H9 (cell line): ENCODE results near the gene P3H2. TPM values are rescaled to one million over a fixed set of nuclear protein-coding genes. Genes with fewer than 3 reads are reported as not detected.

Source experiments
- DNase-seq: peaks from one replicate; pipeline ENCODE4 v3.0.0-alpha.2; 2017
- H2AFZ ChIP-seq: one replicate; pipeline ENCODE4 v1.6.1; 2013; ENCODE audit warnings: mild to moderate bottlenecking, low read length, control low read depth, moderate library complexity
- H2AK5ac ChIP-seq: 2 replicates; pipeline ENCODE4 v1.6.1; 2013; ENCODE audit warnings: low read length, control low read depth, mixed read lengths; ENCODE audit not compliant: insufficient read length
- H2BK120ac ChIP-seq: one replicate; pipeline ENCODE4 v1.6.1; 2013; ENCODE audit warnings: low read depth, mild to moderate bottlenecking, low read length, control low read depth, inconsistent platforms; ENCODE audit not compliant: poor library complexity, severe bottlenecking
- H2BK12ac ChIP-seq: 2 replicates; pipeline ENCODE4 v1.6.1; 2013; ENCODE audit warnings: low read length, control low read depth, mixed read lengths, low read depth; ENCODE audit not compliant: insufficient read length
- H2BK15ac ChIP-seq: 2 replicates; pipeline ENCODE4 v1.6.1; 2013; ENCODE audit warnings: low read depth, low read length, control low read depth
- H2BK20ac ChIP-seq: one replicate; pipeline ENCODE4 v1.6.1; 2013; ENCODE audit warnings: low read depth, mild to moderate bottlenecking, low read length, control low read depth, inconsistent platforms; ENCODE audit not compliant: poor library complexity, severe bottlenecking
- H2BK5ac ChIP-seq: 2 replicates; pipeline ENCODE4 v1.6.1; 2013; ENCODE audit warnings: low read length, control low read depth, mixed read lengths; ENCODE audit not compliant: insufficient read length
- H3K14ac ChIP-seq: 2 replicates; pipeline ENCODE4 v1.6.1; 2013; ENCODE audit warnings: low read length, control low read depth; ENCODE audit not compliant: insufficient read depth
- H3K18ac ChIP-seq: 2 replicates; pipeline ENCODE4 v1.6.1; 2013; ENCODE audit warnings: low read depth, mild to moderate bottlenecking, mixed read lengths, low read length, control low read depth; ENCODE audit not compliant: insufficient read length
- H3K23ac ChIP-seq: 2 replicates; pipeline ENCODE4 v1.6.1; 2013; ENCODE audit warnings: low read length, control low read depth, mixed read lengths, low read depth; ENCODE audit not compliant: insufficient read length
- H3K23me2 ChIP-seq: 2 replicates; pipeline ENCODE4 v1.6.1; 2013; ENCODE audit warnings: low read depth, mild to moderate bottlenecking, mixed read lengths, low read length, control low read depth; ENCODE audit not compliant: insufficient read length, poor library complexity, severe bottlenecking
- H3K27ac ChIP-seq: 2 replicates; pipeline ENCODE4 v1.5.1; 2013; ENCODE audit warnings: low read length, control low read depth, mixed read lengths, low read depth; ENCODE audit not compliant: insufficient read length
- H3K27me3 ChIP-seq: 2 replicates; pipeline ENCODE4 v1.6.1; 2013; ENCODE audit warnings: low read length, control low read depth, inconsistent platforms; ENCODE audit not compliant: insufficient read depth
- H3K4ac ChIP-seq: 2 replicates; pipeline ENCODE4 v1.6.1; 2013; ENCODE audit warnings: low read depth, mild to moderate bottlenecking, control low read depth, inconsistent platforms, low read length, moderate library complexity
- H3K4me1 ChIP-seq: 2 replicates; pipeline ENCODE4 v1.6.1; 2013; ENCODE audit warnings: low read length, control low read depth, inconsistent platforms; ENCODE audit not compliant: insufficient read depth
- H3K4me2 ChIP-seq: 2 replicates; pipeline ENCODE4 v1.6.1; 2013; ENCODE audit warnings: low read length, control low read depth, mixed read lengths; ENCODE audit not compliant: insufficient read length, insufficient read depth
- H3K56ac ChIP-seq: 2 replicates; pipeline ENCODE4 v1.6.1; 2013; ENCODE audit warnings: low read depth, mild to moderate bottlenecking, mixed read lengths, low read length, control low read depth; ENCODE audit not compliant: insufficient read length
- H3K79me1 ChIP-seq: 2 replicates; pipeline ENCODE4 v1.6.1; 2013; ENCODE audit warnings: low read depth, mild to moderate bottlenecking, moderate library complexity, low read length, control low read depth, inconsistent platforms; ENCODE audit not compliant: insufficient read depth, poor library complexity, severe bottlenecking
- H3K79me2 ChIP-seq: 2 replicates; pipeline ENCODE4 v1.6.1; 2013; ENCODE audit warnings: low read length, control low read depth, inconsistent platforms; ENCODE audit not compliant: insufficient read depth
- H3K9ac ChIP-seq: 2 replicates; pipeline ENCODE4 v1.6.1; 2013; ENCODE audit warnings: low read length, control low read depth, mixed read lengths; ENCODE audit not compliant: insufficient read length; ENCODE audit errors: extremely low read depth
- H3K9me3 ChIP-seq: one replicate; pipeline ENCODE4 v1.6.1; 2013; ENCODE audit warnings: low read depth, low read length, inconsistent platforms; ENCODE audit not compliant: control insufficient read depth
- H3T11ph ChIP-seq: one replicate; pipeline ENCODE4 v1.6.1; 2013; ENCODE audit warnings: mild to moderate bottlenecking, low read length, control low read depth, inconsistent platforms
- H4K20me1 ChIP-seq: one replicate; pipeline ENCODE4 v1.6.1; 2013; ENCODE audit not compliant: control insufficient read depth, insufficient read length, insufficient read depth
- H4K5ac ChIP-seq: 2 replicates; pipeline ENCODE4 v1.6.1; 2013; ENCODE audit warnings: low read depth, mild to moderate bottlenecking, mixed read lengths, low read length, control low read depth; ENCODE audit not compliant: insufficient read length
- H4K8ac ChIP-seq: replicated peaks from 2 replicates; pipeline ENCODE4 v1.6.1; 2013; ENCODE audit warnings: low read length, control low read depth, mixed read lengths, low read depth; ENCODE audit not compliant: insufficient read length
- H4K91ac ChIP-seq: 2 replicates; pipeline ENCODE4 v1.6.1; 2013; ENCODE audit warnings: low read depth, mild to moderate bottlenecking, moderate library complexity, mixed read lengths, low read length, control low read depth; ENCODE audit not compliant: insufficient read length
- H3K27ac Mint-ChIP-seq, 3 experiments: 2 replicates in 2 of 3; 3 replicates in 1 of 3; pipeline ENCODE4 v1.8.0; 2020 to 2021; ENCODE audit warnings: mixed read lengths in 3 of 3, mild to moderate bottlenecking in 1 of 3, moderate library complexity in 1 of 3
- H3K27me3 Mint-ChIP-seq: 2 replicates; pipeline ENCODE4 v1.8.0; 2021; ENCODE audit warnings: low read depth, mild to moderate bottlenecking, moderate library complexity, mixed read lengths
- H3K36me3 Mint-ChIP-seq, 3 experiments: 2 replicates in 2 of 3; 3 replicates in 1 of 3; pipeline ENCODE4 v1.8.0; 2020 to 2021; ENCODE audit warnings: low read depth in 3 of 3, mixed read lengths in 3 of 3; ENCODE audit not compliant: insufficient read depth in 1 of 3
- H3K4me1 Mint-ChIP-seq, 2 experiments: 2 replicates each; pipeline ENCODE4 v1.8.0; 2020; ENCODE audit warnings: mixed read lengths in 2 of 2
- H3K4me3 Mint-ChIP-seq, 2 experiments: 2 replicates in 1 of 2; 3 replicates in 1 of 2; pipeline ENCODE4 v1.8.0; 2020 to 2021; ENCODE audit warnings: mild to moderate bottlenecking in 2 of 2, mixed read lengths in 2 of 2, moderate library complexity in 1 of 2
- H3K9me3 Mint-ChIP-seq, 2 experiments: 2 replicates in 1 of 2; 3 replicates in 1 of 2; pipeline ENCODE4 v1.8.0; 2020; ENCODE audit warnings: mild to moderate bottlenecking in 2 of 2, mixed read lengths in 2 of 2, moderate library complexity in 1 of 2
- CTCF ChIP-seq: fragments of 200-600 bp; sonication (generic); conservative IDR thresholded peaks from 3 replicates; pipeline ENCODE4 v1.8.0; 2021; ENCODE audit warnings: antibody characterized with exemption, mild to moderate bottlenecking
- total RNA-seq: library from RNA; stranded (reverse); gene quantifications from 2 replicates; pipeline ENCODE4 v1.2.1, GENCODE V29; 2021

Gene P3H2
- total RNA-seq, 1 experiment from 2014 or later: 41.5 TPM

- H3K27me3 ChIP-seq: no peaks in the 10 kb centered on the region
- no peaks in the 10 kb centered on the region for H3K79me1 ChIP-seq
- H3K56ac ChIP-seq: no peak overlapping the region
- Mint-ChIP-seq H3K9me3 (no peaks in the 10 kb centered on the region), H3K4me3 (no peak overlapping the region), H3K27me3 (no peaks in the 10 kb centered on the region; the same call in 1 of the 2 replicates), H3K4me1 (peaks cover 27 to 39% of the 10 kb centered on the region in 2 experiments), H3K27ac (peak overlapping the region in 1 of 3 experiments; percentile 32; a peak in 1 of 7 replicates), H3K36me3 (no peaks in the 10 kb centered on the region; a peak in 1 of 7 replicates)
- H3K9me3 ChIP-seq: no peaks in the 10 kb centered on the region
- H2AFZ ChIP-seq: no peak overlapping the region
- no peak overlapping the region for H3K27ac ChIP-seq
- no peak overlapping the region for H2BK12ac ChIP-seq
- H4K91ac ChIP-seq: no peak overlapping the region
- H3K79me2 ChIP-seq: no peaks in the 10 kb centered on the region
- no peak overlapping the region for H3K23ac ChIP-seq
- H3K4ac ChIP-seq: no peak overlapping the region
- no peaks in the 10 kb centered on the region for H3K4me1 ChIP-seq
- H3K4me2 ChIP-seq: no peak overlapping the region
- no peaks in the 10 kb centered on the region for H3K23me2 ChIP-seq
- H2BK120ac ChIP-seq: no peak overlapping the region
- no peaks in the 10 kb centered on the region for H4K20me1 ChIP-seq
- H4K8ac ChIP-seq: no peak overlapping the region
- no peak overlapping the region for H2BK20ac ChIP-seq
- H3T11ph ChIP-seq: no peak overlapping the region
- H3K14ac ChIP-seq: no peak overlapping the region
- no peak for DNase-seq
- no peak overlapping the region for H3K9ac ChIP-seq
- H3K18ac ChIP-seq: no peak overlapping the region
- no peak overlapping the region for H4K5ac ChIP-seq
- no peak overlapping the region for H2AK5ac ChIP-seq
- no peak overlapping the region for H2BK5ac ChIP-seq
- no peak for TF ChIP-seq CTCF
- H2BK15ac ChIP-seq: no peak overlapping the region
Observed at GRCh38 chr3:190132371-190132770, 11.7 kb upstream of the P3H2 start.
